GM21360 (cell line): ENCODE results near the gene ALPG.

Experiments
- ATAC-seq: cut with Tn5 transposase; IDR thresholded peaks from one replicate; pipeline ENCODE4 v1.9.1; 2021; ENCODE audit warnings: mild to moderate bottlenecking, moderate library complexity; ENCODE audit not compliant: unreplicated experiment

Gene ALPG

DNA sequence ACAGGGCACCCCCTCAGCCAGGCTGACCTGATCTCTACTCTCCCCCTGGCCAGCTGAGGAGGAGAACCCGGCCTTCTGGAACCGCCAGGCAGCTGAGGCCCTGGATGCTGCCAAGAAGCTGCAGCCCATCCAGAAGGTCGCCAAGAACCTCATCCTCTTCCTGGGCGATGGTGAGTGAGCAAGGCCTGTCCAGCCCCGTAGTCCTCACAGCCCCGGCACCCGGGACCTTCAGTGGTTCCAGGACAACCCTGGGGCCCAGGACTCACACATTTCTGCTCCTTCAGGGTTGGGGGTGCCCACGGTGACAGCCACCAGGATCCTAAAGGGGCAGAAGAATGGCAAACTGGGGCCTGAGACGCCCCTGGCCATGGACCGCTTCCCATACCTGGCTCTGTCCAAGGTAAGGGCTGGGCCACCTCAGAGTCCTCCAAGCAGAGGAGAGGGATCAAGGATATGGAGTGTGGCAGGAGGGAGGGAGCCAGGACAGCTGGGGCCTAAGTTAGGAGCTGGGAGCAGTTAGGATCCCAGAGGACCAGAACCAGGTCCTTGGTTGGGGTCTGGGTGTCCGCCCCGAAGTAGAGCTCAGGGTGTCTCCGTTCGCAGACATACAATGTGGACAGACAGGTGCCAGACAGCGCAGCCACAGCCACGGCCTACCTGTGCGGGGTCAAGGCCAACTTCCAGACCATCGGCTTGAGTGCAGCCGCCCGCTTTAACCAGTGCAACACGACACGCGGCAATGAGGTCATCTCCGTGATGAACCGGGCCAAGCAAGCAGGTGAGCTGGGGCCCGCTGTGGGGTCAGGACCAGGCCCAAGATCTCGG is 49.9 kb downstream of the ALPG start:
- no peak for ATAC-seq

DNA sequence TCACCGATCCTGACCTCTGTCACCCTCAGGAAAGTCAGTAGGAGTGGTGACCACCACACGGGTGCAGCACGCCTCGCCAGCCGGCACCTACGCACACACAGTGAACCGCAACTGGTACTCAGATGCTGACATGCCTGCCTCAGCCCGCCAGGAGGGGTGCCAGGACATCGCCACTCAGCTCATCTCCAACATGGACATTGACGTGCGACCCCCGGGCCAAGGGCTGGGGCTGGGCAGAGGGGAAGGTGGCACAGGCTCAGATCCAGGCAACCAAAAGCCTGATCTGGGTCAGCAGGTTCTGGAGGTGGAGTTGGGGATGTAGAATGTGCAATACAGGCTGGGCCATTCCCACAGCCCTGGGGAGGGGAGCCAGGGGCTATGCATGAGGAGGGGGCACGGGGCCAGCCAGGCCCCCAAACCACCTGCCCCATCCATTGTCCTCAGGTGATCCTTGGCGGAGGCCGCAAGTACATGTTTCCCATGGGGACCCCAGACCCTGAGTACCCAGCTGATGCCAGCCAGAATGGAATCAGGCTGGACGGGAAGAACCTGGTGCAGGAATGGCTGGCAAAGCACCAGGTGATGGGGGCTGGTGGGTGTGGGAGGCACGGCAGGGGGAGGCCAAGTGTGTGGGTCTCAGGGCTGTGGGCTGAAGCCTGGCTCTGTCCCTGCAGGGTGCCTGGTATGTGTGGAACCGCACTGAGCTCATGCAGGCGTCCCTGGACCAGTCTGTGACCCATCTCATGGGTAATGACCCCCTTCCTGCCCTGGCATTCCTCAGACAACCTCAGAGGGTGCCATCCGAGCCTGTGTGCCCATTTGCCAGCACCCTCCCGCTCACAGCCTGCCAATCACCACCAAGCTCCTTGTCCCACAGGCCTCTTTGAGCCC is 50.7 kb downstream of the ALPG start:
- no peak for ATAC-seq

DNA sequence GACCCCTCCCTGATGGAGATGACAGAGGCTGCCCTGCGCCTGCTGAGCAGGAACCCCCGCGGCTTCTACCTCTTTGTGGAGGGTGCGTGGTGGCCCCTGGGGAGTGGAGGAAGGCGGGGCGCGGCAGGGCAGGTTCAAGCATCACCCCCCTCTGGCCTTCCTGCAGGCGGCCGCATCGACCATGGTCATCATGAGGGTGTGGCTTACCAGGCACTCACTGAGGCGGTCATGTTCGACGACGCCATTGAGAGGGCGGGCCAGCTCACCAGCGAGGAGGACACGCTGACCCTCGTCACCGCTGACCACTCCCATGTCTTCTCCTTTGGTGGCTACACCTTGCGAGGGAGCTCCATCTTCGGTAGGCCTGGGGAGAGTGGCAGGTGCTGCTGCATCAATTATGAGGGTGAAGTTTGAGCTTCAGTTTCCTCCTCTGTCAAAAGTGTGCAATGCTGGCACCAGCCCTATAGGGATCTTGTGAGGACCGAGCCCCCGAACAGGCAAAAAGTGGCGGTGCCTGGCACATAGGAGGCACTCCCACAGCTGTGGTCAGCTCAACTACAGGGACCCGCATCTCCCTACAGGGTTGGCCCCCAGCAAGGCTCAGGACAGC is 51.5 kb downstream of the ALPG start:
- no peak for ATAC-seq

DNA sequence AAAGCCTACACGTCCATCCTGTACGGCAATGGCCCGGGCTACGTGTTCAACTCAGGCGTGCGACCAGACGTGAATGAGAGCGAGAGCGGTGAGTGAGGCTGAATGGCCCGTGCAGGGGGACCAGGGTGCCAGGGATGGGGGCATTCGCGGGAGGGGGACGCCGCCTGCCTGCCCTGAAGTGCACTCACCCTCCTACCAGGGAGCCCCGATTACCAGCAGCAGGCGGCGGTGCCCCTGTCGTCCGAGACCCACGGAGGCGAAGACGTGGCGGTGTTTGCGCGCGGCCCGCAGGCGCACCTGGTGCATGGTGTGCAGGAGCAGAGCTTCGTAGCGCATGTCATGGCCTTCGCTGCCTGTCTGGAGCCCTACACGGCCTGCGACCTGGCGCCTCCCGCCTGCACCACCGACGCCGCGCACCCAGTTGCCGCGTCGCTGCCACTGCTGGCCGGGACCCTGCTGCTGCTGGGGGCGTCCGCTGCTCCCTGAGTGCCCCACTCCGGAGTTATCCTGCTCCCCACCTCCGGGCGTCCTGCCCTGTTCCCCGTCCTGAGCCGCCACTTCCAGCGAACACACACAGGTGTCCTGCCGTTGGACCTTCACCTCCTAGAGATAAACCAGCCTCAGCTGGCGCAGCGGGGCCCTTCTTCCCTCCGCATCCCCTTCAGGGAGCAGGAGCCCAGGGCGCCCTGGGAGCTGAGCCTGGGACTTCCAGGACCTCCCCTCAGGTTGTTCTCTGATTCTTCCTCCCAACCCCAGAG is 52.2 kb downstream of the ALPG start:
- ATAC-seq = no peak

DNA sequence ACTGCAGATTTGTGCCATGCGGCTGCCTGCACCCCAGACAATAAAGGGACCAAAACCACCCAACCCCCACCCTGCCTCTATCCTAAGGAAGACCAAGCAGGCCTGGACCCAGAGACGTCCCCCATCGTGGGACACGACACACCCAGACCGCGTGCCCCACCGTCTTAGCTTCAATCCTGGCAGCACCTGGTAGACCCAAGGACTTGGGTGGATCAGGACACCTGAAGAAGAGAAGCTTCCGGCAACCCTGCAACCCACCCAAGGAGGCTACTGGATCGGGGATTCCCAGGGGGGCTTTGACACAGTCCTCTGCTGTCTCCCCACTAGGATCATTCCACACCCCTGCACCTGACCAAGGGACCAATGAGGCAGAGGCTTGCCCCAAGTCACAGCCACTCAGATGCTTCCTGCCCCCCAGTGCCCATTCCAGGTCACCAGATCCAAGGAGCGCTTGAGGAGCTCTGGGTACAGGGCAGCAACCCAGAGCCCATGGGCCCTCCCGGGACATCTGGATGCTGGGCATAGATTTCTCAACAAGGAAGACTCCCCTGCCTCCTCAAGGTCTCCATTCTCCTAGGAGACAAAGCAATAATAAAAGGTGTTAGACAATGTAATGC is 52.9 kb downstream of the ALPG start:
- no peak for ATAC-seq

DNA sequence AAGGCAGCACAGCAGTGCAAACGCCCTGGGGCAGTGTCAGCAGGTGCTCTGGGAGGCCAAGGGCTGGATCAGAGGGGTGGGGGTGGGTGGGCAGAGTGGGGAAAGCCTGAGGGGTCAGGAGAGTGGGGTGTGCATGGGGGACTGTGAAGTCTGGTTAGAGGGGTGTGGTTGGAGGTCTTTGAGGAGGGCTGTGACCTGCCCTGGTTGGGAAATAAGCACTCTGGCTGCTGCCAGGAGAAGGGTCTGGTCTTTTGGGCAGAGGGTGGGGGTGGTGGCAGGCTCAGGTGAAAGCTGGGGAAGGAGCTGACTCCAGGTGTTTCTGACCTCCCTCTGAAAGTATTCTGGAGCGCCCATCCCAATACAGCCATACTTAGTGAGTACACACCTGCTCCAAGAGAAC is 53.5 kb downstream of the ALPG start:
- ATAC-seq = no peak
